ENCODE data around the gene DDX47.
"Not testable (repeated sequence)": the region's sequence is repeated elsewhere in the genome, so short reads cannot be mapped to it uniquely, and the experiment has no call there.

The DDX47 gene

DNA sequence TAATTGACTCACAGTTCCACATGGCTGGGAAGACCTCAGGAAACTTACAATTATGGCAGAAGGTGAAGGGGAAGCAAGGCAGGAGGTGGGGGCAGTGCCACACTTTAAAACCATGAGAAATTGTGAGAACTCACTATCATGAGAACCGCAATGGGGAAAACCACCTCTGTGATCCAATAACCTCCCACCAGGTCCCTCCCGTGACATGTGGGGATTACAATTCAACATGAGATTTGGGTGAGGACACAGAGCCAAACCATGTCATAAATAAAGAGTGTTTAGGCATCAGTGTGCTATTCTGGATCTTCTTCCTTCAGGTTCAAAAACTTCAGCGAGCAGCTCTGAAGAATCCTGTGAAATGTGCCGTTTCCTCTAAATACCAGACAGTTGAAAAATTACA is 9.7 kb downstream of the DDX47 start:
- Histone ChIP-seq H3K27ac (ENCODE audit: low read depth, low read length) (no peak overlapping the region), H3K9ac (ENCODE audit: low read depth, low read length) (no peak overlapping the region), H3K27me3 (ENCODE audit: control insufficient read depth, insufficient read depth, low read length) (no peaks in the 10 kb centered on the region), H3K9me3 (ENCODE audit: control insufficient read depth, insufficient read depth, low read length) (no peaks in the 10 kb centered on the region), H3K4me1 (ENCODE audit: control insufficient read depth, insufficient read depth, low read length) (no peaks in the 10 kb centered on the region; the same call in 1 of the 2 replicates), H3K4me3 (ENCODE audit: low read depth, low read length) (no peak overlapping the region), H3K36me3 (ENCODE audit: control insufficient read depth, insufficient read depth, low read length) (peaks cover 74% of the 10 kb centered on the region)

DNA sequence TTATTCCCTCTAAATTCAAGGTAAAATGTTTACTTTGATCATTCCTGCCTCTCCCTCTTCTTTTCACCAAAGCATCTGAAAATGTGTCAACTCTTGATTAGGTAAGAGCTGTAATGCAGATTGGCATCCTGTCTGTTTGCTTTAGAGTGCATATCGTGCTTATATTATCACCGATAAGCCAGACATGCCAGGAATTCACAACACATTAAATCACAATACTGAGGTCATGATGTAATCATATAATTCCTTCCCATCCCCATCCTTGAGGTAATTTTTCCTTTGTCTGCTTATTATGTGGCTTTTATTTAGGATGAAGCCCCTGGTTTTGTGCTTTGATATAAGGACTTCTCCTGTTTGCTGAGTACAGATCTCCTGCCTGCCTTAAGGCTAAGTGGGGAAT is 10.2 kb downstream of the DDX47 start:
- Histone ChIP-seq H3K36me3 (ENCODE audit: control insufficient read depth, insufficient read depth, low read length) (peaks cover 78% of the 10 kb centered on the region), H3K9me3 (ENCODE audit: control insufficient read depth, insufficient read depth, low read length) (no peaks in the 10 kb centered on the region), H3K4me3 (ENCODE audit: low read depth, low read length) (no peak overlapping the region), H3K9ac (ENCODE audit: low read depth, low read length) (no peak overlapping the region), H3K4me1 (ENCODE audit: control insufficient read depth, insufficient read depth, low read length) (no peaks in the 10 kb centered on the region; the same call in 1 of the 2 replicates), H3K27me3 (ENCODE audit: control insufficient read depth, insufficient read depth, low read length) (no peaks in the 10 kb centered on the region), H3K27ac (ENCODE audit: low read depth, low read length) (no peak overlapping the region)

DNA sequence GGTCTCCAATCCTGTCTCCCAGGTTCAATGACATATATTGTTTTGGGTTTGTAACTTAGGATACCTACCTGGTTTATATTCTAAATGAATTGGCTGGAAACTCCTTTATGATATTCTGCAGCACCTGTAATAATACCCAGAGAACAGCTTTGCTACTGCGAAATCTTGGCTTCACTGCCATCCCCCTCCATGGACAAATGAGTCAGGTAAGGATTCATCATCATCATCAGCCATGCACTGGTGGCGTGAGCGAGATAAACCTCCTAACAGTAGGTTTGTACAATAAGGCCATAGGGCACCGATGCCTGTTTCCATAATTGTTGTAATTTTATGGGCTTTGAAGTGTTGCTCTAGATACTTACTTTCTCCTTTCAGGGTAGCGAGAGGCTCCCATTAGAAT is 10.7 kb downstream of the DDX47 start:
- no peaks in the 10 kb centered on the region for H3K27me3 ChIP-seq (ENCODE audit: control insufficient read depth, insufficient read depth, low read length)
- no peak overlapping the region for H3K4me3 ChIP-seq (ENCODE audit: low read depth, low read length)
- no peaks in the 10 kb centered on the region; the same call in 1 of the 2 replicates for H3K4me1 ChIP-seq (ENCODE audit: control insufficient read depth, insufficient read depth, low read length)
- peaks cover 84% of the 10 kb centered on the region for H3K36me3 ChIP-seq (ENCODE audit: control insufficient read depth, insufficient read depth, low read length)
- no peaks in the 10 kb centered on the region for H3K9me3 ChIP-seq (ENCODE audit: control insufficient read depth, insufficient read depth, low read length)
- no peak overlapping the region for H3K9ac ChIP-seq (ENCODE audit: low read depth, low read length)
- H3K27ac ChIP-seq (ENCODE audit: low read depth, low read length): no peak overlapping the region

DNA sequence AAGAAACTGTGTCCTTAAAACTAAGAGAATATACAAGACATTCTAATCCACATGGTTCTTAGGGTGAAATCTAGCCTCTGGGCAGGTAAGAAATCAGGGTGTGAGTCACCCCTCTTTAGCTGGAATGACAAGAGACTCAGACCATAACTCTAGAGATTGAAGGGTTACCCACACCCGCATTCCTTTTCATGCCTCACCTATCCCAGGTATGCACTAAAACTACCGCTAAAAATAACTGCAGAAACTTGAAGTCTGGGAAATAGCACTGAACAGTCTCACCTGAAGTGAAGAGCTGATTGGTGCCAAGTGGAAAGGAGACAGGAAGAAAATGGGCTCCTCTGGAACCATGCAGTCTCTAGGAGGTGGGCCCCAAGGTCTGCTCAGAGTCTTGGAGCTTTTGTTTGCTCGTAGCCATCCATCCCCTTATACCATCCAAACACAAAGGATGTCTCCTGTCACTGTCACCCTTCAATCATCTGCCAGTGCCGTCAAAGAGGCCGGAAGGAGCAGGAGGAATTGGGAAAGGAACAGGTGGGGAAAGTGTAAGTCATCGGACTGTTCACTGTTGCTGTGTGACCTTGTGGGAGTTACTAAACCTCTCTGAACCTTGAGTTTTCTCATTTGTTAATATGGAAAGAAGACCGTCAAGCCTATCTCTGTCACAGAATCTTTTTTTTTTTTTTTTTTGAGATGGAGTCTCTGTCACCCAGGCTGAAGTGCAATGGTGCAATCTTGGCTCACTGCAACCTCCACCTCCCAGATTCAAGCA is 22.4 kb downstream of the DDX47 start:
- Histone ChIP-seq H3K4me1 (ENCODE audit: control insufficient read depth, insufficient read depth, low read length) (peaks cover 8% of the 10 kb centered on the region), H3K9ac (ENCODE audit: low read depth, low read length) (no peak overlapping the region), H3K27me3 (ENCODE audit: control insufficient read depth, insufficient read depth, low read length) (no peaks in the 10 kb centered on the region), H3K36me3 (ENCODE audit: control insufficient read depth, insufficient read depth, low read length) (peaks cover 35% of the 10 kb centered on the region), H3K27ac (ENCODE audit: low read depth, low read length) (peak overlapping the region; percentile 35), H3K4me3 (ENCODE audit: low read depth, low read length) (no peak overlapping the region), H3K9me3 (ENCODE audit: control insufficient read depth, insufficient read depth, low read length) (no peaks in the 10 kb centered on the region)

DNA sequence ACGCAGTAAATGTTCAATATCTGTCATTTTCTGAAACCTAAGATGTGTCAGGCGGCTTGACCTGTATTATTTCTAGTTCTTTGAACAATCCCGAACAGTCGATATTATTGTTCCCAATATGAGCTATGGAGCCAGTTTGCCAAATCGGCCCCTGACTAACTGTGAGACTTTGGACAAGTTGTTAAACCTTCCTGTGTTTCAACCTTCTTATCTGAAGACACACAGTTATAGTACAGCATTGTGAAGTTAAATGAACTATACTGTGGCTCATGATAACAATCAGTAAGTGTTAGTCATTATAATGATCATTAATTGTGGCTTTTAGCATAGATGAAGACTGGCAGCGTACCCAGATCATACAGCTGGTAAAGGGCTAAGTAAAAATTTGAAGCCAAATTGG is 23.4 kb downstream of the DDX47 start:
- peaks cover 8% of the 10 kb centered on the region for H3K4me1 ChIP-seq (ENCODE audit: control insufficient read depth, insufficient read depth, low read length)
- H3K27ac ChIP-seq (ENCODE audit: low read depth, low read length): no peak overlapping the region
- H3K36me3 ChIP-seq (ENCODE audit: control insufficient read depth, insufficient read depth, low read length): peaks cover 30% of the 10 kb centered on the region

DNA sequence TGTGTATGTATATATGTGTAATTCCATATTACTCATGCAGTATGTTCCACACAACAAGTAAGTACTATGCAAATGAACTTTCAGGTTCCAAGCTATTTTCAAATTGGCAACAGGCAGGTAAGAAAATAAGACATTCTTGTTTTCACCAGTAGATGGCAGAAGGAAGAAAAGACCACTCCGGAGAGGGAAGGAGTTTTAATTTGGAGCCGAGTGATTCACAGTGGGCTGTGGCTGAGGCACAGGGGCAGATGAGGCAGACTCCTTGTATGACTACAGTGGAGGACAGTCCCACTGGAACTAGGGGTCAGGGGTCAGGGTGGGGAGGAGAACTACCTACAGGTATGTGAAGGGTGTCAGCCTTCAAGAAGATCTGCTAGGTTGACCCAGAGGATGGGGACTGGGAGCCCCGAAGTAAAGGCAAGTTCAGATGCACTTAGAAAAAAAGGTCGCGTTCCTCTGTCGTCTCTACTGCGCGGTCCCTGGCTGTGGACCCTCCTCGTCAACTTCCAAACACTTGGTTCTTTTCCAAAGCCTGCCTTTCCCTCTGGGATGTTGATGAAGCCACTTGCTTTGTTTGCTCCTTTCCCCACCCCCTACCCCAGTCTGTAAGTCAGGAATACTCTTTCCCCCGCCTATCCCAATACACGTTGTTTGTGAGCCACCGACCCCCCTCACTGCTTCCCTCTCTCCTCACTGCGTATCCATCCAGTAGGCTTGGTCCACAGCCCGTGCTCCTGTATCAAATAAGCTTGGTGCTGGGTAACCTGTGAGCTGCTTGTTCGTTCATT is 24.1 kb downstream of the DDX47 start:
- Histone ChIP-seq H3K4me3 (ENCODE audit: low read depth, low read length) (no peak overlapping the region), H3K4me1 (ENCODE audit: control insufficient read depth, insufficient read depth, low read length) (peaks cover 8% of the 10 kb centered on the region), H3K27me3 (ENCODE audit: control insufficient read depth, insufficient read depth, low read length) (no peaks in the 10 kb centered on the region), H3K36me3 (ENCODE audit: control insufficient read depth, insufficient read depth, low read length) (peaks cover 26% of the 10 kb centered on the region), H3K27ac (ENCODE audit: low read depth, low read length) (no peak overlapping the region), H3K9me3 (ENCODE audit: control insufficient read depth, insufficient read depth, low read length) (no peaks in the 10 kb centered on the region), H3K9ac (ENCODE audit: low read depth, low read length) (no peak overlapping the region)

More for the DNA sequence above, 23.4 kb downstream of the DDX47 start:
- H3K9me3 ChIP-seq (ENCODE audit: control insufficient read depth, insufficient read depth, low read length): no peaks in the 10 kb centered on the region
- H3K9ac ChIP-seq (ENCODE audit: low read depth, low read length): no peak overlapping the region
- H3K4me3 ChIP-seq (ENCODE audit: low read depth, low read length): no peak overlapping the region
- H3K27me3 ChIP-seq (ENCODE audit: control insufficient read depth, insufficient read depth, low read length): no peaks in the 10 kb centered on the region

DNA sequence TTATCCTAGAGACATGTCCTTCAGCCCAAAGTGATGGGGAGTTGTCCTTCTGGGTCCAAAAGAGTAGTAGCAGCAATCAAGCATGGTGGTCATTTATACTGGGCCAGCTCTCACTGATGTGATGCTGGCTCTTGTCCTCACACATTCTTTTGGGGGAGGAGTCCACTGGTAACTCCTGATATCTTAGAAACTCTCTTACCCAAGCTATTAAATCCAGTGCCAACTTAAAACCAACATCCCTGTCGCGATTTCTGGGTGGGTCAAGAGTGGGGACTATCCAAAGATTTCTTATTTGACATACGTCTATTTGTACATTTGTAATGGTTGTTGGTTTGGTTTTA is 24.6 kb downstream of the DDX47 start:
- H3K9me3 ChIP-seq (ENCODE audit: control insufficient read depth, insufficient read depth, low read length): no peaks in the 10 kb centered on the region
- H3K9ac ChIP-seq (ENCODE audit: low read depth, low read length): no peak overlapping the region
- H3K27me3 ChIP-seq (ENCODE audit: control insufficient read depth, insufficient read depth, low read length): no peaks in the 10 kb centered on the region
- H3K4me3 ChIP-seq (ENCODE audit: low read depth, low read length): no peak overlapping the region
- peaks cover 8% of the 10 kb centered on the region for H3K4me1 ChIP-seq (ENCODE audit: control insufficient read depth, insufficient read depth, low read length)
- no peak overlapping the region for H3K27ac ChIP-seq (ENCODE audit: low read depth, low read length)
- peaks cover 21% of the 10 kb centered on the region for H3K36me3 ChIP-seq (ENCODE audit: control insufficient read depth, insufficient read depth, low read length)

DNA sequence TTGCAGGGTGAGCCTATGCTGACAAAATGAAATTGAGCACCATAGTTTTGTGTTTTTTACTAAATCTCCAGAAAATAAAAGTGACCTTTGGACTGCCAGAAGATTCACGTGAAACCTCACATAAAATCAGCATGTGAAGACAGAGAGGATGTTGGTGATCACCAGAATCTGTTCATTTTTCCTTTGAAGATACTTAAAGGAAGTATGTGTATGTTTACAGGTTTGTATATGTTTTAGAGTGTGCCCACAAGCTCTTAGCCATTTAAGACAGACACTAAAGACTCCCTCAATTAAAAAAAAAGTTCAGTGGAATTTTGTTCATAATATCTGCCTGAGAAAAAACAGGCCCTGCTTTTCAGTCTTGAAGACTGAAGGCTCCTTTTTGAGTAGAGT is 25.9 kb downstream of the DDX47 start:
- Histone ChIP-seq H3K9ac (ENCODE audit: low read depth, low read length) (no peak overlapping the region), H3K4me1 (ENCODE audit: control insufficient read depth, insufficient read depth, low read length) (peaks cover 8% of the 10 kb centered on the region), H3K9me3 (ENCODE audit: control insufficient read depth, insufficient read depth, low read length) (no peaks in the 10 kb centered on the region), H3K27me3 (ENCODE audit: control insufficient read depth, insufficient read depth, low read length) (no peaks in the 10 kb centered on the region), H3K27ac (ENCODE audit: low read depth, low read length) (no peak overlapping the region), H3K4me3 (ENCODE audit: low read depth, low read length) (no peak overlapping the region), H3K36me3 (ENCODE audit: control insufficient read depth, insufficient read depth, low read length) (peaks cover 10% of the 10 kb centered on the region; the same call in 1 of the 2 replicates)

DNA sequence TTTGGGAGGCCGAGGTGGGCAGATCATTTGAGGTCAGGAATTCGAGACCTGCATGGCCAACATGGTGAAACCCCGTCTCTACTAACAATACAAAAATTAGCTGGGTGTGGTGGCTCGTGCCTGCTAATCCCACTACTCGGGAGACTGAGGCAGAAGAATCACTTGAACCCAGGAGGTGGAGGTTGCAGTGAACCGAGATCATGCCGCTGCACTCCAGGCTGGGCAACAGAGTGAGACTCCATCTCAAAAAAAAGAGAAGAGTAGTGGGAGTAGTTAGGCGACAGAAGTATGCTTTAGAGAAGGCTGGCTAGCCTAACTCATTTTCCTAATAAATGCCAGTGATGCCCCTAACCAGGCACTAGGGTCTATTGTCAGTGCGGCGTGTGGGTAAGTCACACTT is 26.3 kb downstream of the DDX47 start:
- not testable (repeated sequence) for H3K9ac ChIP-seq (ENCODE audit: low read depth, low read length); H3K4me3 ChIP-seq (ENCODE audit: low read depth, low read length); H3K27me3 ChIP-seq (ENCODE audit: control insufficient read depth, insufficient read depth, low read length); H3K9me3 ChIP-seq (ENCODE audit: control insufficient read depth, insufficient read depth, low read length); H3K27ac ChIP-seq (ENCODE audit: low read depth, low read length); H3K4me1 ChIP-seq (ENCODE audit: control insufficient read depth, insufficient read depth, low read length); H3K36me3 ChIP-seq (ENCODE audit: control insufficient read depth, insufficient read depth, low read length)

DNA sequence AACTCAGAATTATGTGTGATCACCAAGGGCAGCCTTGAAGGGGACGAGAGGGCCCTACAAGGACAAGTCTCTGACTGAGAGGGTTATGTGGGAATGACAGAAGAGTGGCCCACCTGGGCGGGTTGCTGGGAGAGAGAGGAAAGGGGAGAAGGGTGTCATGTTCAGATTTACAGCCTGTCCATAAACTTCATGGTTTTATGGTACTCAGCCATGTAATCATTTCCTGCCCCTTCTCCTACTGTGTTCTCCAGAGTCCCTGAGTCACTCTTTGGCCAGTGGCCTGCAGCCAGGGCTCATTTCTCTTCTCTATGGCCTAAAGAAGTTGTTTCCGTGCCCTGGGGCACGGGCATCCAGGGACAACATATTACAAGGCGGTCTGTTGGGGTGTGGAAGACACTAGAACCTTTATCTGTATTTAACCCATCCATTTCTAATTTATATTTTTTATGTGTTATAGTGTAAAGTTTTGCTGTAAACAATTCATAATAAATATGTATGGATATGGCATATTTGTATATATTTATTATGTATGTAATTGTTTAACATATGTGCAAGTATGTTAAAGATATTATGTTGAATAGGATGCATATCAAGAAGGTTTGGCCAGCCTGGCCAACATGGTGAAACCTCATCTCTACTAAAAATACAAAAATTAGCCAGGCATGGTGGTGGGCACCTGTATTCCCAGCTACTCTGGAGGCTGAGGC is 26.9 kb downstream of the DDX47 start:
- H3K9ac ChIP-seq (ENCODE audit: low read depth, low read length): no peak overlapping the region
- peaks cover 10% of the 10 kb centered on the region; the same call in 1 of the 2 replicates for H3K36me3 ChIP-seq (ENCODE audit: control insufficient read depth, insufficient read depth, low read length)
- H3K4me3 ChIP-seq (ENCODE audit: low read depth, low read length): no peak overlapping the region
- peaks cover 8% of the 10 kb centered on the region for H3K4me1 ChIP-seq (ENCODE audit: control insufficient read depth, insufficient read depth, low read length)
- H3K27me3 ChIP-seq (ENCODE audit: control insufficient read depth, insufficient read depth, low read length): no peaks in the 10 kb centered on the region
- no peak overlapping the region for H3K27ac ChIP-seq (ENCODE audit: low read depth, low read length)
- H3K9me3 ChIP-seq (ENCODE audit: control insufficient read depth, insufficient read depth, low read length): no peaks in the 10 kb centered on the region

DNA sequence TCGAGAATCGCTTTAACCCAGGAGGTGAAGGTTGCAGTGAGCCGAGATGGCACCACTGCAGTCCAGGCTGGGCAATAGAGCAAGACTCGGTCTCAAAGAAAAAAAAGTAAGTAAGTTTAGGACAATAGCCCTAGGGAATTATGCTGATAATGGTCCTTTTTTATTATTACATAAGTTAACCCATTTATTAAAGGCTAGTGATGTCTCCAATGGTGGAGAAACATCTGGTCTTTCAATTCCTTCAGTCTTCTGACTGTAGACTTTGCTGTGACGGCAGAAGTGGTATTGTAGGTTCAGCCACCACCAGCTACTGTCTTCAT is 27.4 kb downstream of the DDX47 start:
- Histone ChIP-seq H3K4me1 (ENCODE audit: control insufficient read depth, insufficient read depth, low read length) (peaks cover 8% of the 10 kb centered on the region), H3K4me3 (ENCODE audit: low read depth, low read length) (no peak overlapping the region), H3K9ac (ENCODE audit: low read depth, low read length) (no peak overlapping the region), H3K9me3 (ENCODE audit: control insufficient read depth, insufficient read depth, low read length) (no peaks in the 10 kb centered on the region), H3K27me3 (ENCODE audit: control insufficient read depth, insufficient read depth, low read length) (no peaks in the 10 kb centered on the region), H3K27ac (ENCODE audit: low read depth, low read length) (no peak overlapping the region), H3K36me3 (ENCODE audit: control insufficient read depth, insufficient read depth, low read length) (peaks cover 10% of the 10 kb centered on the region; the same call in 1 of the 2 replicates)
